ENCODE data around the gene LTBR.

DNA sequence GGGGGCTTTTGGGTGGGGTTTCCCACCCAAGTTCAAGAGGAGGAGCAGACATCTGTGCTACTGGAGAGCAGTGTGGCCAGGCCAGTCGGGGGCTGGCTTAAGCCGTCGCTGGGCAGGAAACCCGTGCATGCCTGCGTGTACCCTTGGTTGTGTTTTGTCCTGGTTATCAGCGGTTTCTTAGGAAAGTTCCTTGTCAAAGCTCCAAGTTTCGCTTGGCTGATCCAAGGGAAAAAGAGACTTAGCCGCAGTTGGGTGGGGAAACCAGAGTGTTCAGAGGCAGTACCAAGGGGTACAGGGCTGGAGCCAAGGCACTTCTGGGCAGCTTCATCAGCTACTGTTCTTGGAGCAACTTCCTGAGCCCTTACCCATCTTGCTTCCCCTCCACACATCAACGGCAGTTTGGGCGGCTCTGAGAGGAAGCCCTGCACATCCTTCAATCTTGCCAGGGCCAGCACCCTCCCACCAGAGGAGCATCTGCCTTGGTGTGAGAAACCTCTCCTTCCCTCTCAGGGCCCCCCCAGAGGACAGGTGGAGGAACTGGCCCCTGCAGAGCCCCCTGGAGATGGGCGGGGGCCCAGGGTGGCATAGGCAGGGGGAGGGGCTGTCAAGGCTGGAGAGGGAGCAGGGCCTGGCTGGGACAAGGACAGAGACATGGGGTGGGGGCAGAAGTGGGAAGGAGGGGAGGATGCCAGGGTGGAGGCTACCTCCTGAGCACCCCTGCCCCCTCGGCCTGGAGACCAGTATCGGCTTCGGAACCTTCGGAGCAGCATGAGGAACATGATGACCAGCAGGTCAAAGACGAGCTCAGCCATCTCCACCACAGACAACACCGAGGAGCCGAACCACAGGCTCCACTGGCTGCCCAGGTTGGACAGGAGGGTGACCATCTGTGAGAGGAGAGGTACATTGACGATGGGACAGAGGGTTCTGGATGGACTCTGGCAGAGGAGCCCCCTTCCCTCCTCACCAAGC is 36.3 kb upstream of the LTBR start:
- TF ChIP-seq CTCF (IDR thresholded peaks at IDR 0.05 in 4 of 5, conservative IDR thresholded peaks at IDR 0.05 in 1 of 5) = no peak
- TF ChIP-seq POLR2A (IDR thresholded peaks at IDR 0.05) = peak in 1 of 2 donors; percentile 25

Data from gastrocnemius medialis (tissue), 4 donors.